GM12873 (cell line): ENCODE data around the gene WNK4.

Source experiments
- CTCF ChIP-seq: IDR thresholded peaks from 2 replicates; pipeline ENCODE4 v1.5.1; 2012; ENCODE audit warnings: low read depth, mild to moderate bottlenecking, moderate library complexity, low read length, control low read depth; ENCODE audit not compliant: insufficient read depth; ENCODE audit errors: missing control alignments

WNK4 gene

GRCh38 chr17:42841975-42842685, 61.7 kb downstream of the WNK4 start:
- TF ChIP-seq CTCF, result no peak

- TF ChIP-seq CTCF, result peak; percentile 86
Measured at GRCh38 chr17:42843358-42843934, 63.0 kb downstream of the WNK4 start.

- no peak for TF ChIP-seq CTCF
Measured at GRCh38 chr17:42844271-42844670, 63.9 kb downstream of the WNK4 start, which contains the start of gene AOC2. Gene AOC2 (plus strand): TSS chr17:42844580. CDS start chr17:42844627, 47 bp downstream.

- TF ChIP-seq CTCF, result no peak
Measured at GRCh38 chr17:42844761-42845555, 64.5 kb downstream of the WNK4 start.

GRCh38 chr17:42845556-42845917, 65.1 kb downstream of the WNK4 start:
- TF ChIP-seq CTCF, result no peak

- TF ChIP-seq CTCF, result no peak
Measured at GRCh38 chr17:42845918-42846593, 65.6 kb downstream of the WNK4 start.
